Activated CD4-positive, alpha-beta T cell treated with anti-CD3 and anti-CD28 coated beads, Interleukin-2, amount 50 U/mL, for 4 hours (primary cell): ENCODE data around the gene MIA.
"Not testable (repeated sequence)": the region's sequence is repeated elsewhere in the genome, so short reads cannot be mapped to it uniquely, and the experiment has no call there.

Experiments used
- DNase-seq, 2 experiments: peaks; one replicate each; pipeline ENCODE4 v3.0.0-alpha.2; 2020

Gene MIA

DNA sequence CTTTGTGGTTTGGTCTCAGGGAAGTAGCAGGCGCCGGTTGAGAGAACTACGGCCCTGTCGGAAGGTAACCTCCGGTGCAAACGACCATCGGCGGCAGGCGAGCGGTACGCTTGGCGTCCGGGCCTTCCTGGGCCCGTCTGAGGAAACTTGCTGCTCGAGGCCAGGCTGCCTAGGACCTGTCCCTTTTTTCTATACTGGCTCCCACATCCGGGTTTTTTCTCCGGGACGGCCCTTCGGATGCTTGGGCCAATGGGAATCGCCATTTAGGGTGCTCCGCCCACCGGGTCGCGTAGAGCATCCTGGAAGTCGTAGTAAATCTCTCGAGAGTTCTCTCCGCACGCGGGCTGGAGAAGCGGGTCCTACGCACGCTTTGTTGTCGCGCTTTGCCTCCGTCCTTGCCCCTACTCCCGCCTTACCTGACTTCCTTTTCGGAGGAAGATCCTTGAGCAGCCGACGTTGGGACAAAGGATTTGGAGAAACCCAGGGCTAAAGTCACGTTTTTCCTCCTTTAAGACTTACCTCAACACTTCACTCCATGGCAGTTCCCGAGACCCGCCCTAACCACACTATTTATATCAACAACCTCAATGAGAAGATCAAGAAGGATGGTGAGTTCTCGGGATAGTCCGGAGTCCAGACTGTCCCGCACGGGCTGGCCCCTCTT is 24.3 kb upstream of the MIA start, which contains the start of gene SNRPA:
SNRPA (plus strand) TSS at position 330 of the 664 bp plus-strand sequence; CDS start at position 536, 206 bp downstream.
- DNase-seq = peak; percentile 95

DNA sequence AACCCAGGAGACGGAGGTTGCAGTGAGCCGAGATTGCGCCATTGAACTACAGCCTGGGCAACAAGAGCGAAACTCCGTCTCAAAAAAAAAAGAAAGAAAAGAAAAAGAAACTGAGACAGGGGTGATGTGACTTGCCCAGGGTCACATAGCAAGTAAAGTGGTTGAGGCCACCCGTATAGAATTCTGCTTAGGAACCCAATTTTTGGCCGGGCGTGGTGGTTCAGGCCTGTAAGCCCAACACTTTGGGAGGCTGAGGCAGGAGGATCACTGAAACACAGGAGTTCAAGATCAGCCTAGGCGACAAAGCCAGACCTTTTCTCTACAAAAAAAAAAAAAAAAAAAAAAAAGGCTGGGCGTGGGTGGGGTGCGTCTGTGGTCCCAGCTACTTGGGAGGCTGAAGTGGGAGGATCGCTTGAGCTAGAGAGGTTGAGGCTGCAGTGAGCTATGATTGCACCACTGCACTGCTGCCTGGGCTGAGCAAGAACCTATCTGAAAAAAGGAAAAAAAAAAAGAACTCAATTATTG is 23.0 kb upstream of the MIA start:
- no peak for DNase-seq

DNA sequence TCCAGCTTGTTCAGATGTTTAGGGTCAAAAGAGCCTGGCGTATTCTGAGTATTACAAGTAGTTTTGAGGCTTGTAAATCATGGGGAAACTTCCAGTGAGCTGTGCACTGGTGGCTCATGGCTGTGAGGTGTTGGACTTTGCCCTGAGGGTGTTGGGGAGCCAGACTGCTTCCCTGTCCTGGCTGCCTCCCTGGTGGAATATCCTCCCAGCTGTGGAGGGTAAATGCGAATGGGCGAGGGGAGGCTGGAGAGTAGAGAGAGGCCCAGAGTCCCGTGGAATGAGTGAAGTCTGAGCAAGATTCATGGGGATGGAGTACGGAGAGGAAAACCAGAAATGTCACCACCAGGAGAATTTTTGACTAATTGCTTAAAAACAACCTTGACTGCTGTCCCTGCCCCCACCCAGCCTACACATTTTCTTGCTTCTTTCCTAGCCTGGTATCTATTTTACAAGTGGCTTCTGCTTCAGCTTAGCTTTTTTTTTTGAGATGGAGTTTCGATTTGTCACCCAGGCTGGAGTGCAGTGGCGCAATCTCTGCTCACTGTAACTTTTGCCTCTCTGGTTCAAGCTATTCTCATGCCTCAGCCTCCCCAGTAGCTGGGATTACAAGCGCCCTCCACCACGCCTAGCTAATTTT is 20.6 kb upstream of the MIA start:
- DNase-seq = peak; percentile 57 to 59

DNA sequence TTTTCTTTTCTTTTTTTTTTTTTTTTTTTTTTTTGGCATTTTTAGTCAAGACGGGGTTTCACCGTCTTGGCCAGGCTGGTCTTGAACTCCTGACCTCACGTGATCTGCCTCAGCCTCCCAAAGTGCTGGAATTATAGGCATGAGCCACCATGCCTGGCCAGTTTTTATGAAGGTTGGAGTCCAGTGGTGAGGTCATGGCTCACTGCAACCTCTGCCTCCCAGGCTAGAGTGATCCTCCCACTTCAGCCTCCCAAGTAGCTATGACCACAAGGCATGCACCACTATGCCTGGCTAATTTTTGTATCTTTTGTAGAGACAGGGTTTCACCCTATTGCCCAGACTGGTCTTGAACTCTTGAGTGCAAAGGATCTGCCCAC is 20.1 kb upstream of the MIA start:
- no peak for DNase-seq

DNA sequence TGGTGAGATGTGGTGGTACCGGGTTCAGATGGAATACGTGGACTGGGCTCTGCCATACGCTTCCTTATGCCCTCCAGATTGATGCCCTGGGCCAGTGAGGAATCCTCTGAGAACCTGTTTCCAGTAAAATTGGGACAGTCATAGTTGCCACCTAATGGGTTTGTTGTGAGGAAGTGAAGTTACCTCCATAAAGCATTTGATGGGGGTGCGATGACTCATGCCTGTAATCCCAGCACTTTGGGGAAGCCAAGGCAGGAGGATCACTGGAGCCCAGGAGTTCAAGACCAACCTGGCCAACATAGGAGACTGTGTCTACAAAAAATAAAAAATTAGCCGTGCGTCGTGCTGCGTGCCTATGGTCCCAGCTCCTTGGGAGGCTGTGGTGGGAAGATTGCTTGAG is 19.5 kb upstream of the MIA start:
- DNase-seq = no peak

DNA sequence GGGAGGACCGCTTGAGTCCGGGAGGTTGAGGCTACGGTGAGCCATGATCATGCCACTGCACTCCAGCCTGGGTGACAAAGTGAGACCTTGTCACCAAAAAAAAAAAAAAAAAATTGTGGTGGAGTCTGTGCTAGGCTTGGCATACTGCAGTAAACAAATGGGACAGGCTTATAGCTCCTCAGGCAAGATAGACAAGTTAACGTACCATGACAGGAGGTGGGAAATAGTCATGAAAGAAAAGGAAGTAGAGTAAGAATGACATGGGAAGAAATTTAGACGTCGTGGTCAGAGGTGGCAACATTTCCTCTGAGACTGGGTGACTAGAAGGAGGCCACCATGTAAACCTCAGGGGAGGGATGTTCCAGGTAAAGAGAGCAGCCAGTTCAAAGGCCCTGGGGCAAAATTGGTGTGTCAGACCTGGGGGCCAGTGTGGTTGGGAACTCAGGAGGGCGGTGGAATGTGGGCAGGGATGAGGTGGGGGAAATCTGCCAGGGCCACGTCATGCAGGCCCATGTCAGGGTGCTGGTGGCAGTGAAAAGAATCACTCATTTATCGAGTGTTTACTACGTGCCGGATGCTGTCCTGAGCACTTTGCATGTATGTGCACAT is 18.7 kb upstream of the MIA start:
- DNase-seq = peak; percentile 20 to 44

DNA sequence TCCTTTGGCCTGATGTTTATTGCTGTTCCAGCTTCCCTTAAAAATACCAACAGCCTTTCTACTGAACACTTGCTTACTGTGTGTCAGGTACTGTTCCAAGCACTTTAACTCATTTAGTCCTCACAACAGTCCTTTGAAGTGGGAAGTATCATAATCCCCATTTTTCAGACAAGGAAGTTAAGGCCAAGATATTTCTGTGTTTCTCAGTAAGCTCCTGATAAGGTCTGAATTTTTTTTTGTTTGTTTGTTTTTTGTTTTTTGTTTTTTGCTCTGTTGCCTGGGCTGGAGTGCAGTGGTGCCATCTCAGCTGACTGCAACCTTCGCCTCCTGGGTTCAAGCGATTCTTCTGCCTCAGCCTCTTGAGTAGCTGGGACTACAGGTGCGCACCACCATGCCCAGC is 16.8 kb upstream of the MIA start:
- DNase-seq = no peak

DNA sequence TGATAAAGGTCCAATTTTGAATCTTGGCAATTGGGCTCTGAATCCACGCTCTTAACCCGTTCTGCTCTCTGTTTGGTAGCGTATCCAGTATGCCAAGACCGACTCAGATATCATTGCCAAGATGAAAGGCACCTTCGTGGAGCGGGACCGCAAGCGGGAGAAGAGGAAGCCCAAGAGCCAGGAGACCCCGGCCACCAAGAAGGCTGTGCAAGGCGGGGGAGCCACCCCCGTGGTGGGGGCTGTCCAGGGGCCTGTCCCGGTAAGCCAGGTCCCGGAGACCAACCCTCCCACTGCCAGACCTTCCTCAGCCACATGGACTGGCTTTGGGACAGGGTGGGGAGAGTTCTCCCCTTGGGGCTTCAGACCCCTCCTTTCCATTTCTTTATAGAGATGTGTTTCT is 16.0 kb upstream of the MIA start:
- no peak for DNase-seq

DNA sequence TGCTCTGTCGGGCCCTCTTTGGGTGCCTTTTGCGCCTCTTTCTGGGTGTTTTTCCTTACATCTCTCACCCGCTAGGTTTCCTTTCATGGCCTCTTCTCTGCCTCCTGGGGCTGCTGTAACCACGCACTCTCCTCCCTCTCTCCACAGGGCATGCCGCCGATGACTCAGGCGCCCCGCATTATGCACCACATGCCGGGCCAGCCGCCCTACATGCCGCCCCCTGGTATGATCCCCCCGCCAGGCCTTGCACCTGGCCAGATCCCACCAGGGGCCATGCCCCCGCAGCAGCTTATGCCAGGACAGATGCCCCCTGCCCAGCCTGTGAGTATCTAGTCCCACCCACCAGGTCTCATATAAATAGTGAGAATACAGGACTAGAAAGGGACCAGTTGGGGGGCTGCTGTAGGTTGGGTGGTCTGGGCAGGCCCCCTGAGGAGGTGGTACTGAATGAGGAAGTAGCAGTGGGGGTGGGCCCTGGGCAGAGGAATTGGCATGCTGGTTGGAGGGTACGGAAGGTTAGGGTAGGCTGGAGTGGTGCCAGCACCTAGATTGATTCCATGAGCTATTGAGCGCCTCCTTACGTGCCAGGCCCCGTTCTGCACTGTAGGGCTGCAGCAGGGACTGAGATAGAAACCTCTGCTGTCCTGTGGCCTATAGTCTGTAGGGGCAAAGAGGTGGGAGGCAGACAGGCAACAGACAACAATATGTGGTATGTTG is 12.4 kb upstream of the MIA start:
- DNase-seq = no peak

DNA sequence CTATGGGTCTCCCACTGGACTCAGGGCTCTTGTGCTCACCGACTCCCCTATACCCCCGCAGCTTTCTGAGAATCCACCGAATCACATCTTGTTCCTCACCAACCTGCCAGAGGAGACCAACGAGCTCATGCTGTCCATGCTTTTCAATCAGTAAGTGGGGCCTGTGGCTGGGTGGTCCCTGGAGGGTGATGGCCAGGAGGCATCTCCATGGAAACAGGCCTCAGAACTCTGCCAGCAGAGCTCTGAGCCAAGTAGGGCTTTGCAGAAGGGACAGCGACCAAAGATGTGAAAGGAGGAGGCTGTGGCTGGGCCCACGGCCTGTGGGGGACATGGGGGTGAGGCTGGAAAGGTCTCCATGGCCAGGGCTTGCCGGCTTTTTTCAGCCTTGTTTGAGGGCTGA is 11.8 kb upstream of the MIA start:
- no peak for DNase-seq

DNA sequence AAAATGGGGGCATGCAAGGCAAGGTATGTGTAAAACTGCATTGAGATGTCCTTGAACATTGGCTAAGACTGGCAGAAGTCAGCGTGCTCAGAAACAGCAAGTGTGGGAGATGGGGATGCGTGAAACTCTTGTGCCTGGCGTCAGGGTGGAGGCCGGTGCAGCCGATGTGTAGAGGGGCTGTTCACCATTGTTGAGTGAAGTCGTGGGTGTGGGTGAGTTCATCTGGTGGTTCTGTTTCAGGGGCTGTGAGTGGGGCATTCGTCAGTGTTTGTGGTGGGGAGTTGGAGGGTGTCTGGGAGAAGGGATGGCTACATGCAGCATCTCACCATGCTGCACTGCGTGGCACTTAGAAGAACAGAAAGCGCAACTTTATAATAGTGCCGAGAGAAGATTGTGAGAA is 11.4 kb upstream of the MIA start:
- DNase-seq = no peak

DNA sequence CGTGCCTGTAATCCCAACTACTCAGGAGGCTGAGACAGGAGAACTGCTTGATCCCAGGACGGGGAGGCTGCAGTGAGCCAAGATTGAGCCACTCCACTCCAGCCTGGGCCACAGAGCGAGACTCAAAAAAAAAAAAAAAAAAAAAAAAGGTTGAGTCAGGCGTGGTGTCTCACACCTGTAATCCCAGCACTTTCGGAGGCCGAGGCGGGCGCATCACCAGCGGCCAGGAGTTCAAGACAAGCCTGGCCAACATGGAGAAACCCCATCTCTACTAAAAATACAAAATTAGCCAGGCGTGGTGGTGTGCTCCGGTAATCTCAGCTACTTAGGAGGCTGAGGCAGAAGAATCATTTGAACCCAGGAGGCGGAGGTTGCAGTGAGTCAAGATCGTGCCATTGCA is 8.9 kb upstream of the MIA start:
- DNase-seq = not testable (repeated sequence)

DNA sequence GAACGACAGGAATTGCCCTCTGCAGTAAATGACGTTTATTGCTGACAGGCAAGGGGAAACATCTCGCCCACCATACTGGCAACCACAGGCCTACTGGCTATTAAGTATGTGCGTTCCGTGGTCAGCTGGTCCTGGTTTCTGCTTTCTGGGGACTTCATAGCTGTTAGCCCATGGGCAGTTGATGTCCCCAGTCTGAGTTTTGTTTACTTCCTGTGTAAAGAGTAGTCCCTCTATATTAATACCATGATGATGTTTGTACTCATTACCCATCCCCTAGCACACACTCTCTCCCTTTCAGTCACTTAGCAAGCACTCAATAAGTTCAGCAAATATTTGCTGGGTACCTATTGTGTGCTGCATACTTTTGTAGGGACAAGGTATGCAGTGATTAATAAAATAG is 6.5 kb upstream of the MIA start:
- no peak for DNase-seq

DNA sequence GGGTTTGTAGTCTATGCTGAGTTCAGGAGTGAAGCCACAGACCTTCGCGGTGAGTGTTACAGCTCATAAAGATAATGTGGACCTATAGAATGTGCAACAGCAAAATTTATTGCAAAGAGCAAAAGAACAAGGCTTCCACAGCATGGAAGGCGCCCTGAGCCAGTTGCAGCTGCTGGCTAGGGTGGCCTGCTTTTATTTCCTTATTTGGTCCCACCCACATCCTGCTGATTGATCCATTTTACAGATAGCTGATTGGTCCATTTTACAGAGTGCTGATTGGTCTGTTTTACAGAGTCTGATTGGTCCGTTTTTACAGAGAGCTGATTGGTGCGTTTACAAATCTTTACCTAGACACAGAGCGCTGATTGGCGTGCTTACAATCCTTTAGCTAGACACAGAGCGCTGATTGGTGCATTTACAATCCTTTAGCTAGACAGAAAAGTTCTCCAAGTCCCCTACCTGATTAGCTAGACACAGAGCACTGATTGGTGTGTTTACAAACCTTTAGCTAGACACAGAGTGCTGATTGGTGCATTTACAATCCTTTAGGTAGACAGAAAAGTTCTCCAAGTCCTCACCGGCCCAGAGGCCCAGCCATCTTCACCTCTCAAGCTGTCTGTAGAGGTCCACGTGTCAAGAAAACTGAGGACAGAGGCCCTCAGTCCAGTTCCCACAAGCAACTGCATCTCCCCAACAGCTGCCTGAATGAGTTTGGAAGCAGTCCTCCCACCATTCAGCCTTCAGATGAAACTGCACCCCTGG is 4.0 kb upstream of the MIA start:
- DNase-seq = not testable (repeated sequence)

DNA sequence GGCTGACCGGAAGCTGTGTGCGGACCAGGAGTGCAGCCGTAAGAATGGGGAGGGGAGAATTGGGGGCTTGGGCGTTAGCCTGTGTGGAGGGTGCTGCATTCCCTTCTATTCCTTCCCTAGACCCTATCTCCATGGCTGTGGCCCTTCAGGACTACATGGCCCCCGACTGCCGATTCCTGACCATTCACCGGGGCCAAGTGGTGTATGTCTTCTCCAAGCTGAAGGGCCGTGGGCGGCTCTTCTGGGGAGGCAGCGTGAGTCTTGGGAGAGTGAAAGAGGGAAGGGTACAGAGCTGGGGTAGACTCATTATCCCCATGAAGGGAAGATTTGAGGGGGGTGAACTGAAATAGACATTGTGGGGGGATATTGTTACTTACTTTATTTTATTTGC is 306 bp downstream of the MIA start:
- DNase-seq = no peak

DNA sequence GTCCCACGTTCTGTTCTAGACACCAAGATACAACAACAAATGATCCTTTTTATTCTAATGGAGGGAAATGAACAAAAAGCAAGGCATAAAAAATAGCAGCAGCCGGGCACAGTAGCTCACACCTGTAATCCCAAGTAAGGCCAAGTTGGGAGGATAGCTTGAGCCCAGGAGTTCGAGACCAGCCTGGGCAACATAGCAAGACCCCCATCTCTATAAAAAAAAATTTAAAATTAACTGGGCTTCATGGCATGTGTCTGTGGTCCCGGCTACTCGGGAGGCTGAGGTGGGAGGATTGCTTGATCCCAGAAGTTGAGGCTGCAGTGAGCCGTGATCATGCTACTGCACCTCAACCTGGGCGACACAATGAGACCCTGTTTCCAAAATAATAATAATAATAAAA is 1.0 kb downstream of the MIA start:
- DNase-seq = no peak

DNA sequence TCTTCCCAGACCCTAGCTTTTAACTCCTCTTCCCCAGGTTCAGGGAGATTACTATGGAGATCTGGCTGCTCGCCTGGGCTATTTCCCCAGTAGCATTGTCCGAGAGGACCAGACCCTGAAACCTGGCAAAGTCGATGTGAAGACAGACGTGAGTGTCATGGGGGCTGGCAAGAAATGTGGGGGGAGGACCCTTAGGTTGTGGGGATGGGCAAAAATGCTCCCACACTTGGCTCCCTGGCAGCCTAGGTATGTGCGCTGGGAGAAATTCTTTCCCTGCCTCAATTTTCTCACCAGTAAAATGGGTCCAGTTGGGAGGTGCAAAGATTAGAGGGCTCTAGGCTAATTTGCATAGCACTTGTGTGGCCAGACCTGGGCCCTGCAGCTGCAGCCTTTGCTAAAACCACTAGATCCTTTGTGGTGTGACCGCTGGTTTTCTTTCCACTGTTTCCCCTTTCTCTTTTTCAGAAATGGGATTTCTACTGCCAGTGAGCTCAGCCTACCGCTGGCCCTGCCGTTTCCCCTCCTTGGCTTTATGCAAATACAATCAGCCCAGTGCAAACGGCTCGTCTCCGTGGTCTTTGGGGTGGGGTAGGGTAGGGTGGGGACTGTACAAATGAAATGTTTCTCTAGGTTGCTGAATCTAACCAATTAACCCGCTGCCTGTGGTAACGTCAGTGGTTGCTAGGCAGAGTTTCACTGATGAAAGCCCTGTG is 1.8 kb downstream of the MIA start:
- DNase-seq = peak; percentile 87 to 88

DNA sequence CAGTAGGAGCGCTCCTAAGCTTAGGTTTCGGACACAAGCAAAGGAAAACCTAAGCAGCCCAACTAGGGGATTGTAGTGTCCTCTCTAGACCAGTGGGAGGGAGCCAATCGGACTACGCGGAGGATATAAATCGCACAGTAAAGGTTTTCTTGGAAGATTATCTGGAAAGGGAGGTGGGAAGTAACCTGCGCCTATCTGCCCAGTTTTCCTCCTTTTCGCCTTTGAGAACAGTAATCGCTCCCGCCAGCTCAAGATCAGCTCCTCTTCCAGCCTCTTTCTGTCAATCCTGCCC is 2.3 kb downstream of the MIA start:
- no peak for DNase-seq

DNA sequence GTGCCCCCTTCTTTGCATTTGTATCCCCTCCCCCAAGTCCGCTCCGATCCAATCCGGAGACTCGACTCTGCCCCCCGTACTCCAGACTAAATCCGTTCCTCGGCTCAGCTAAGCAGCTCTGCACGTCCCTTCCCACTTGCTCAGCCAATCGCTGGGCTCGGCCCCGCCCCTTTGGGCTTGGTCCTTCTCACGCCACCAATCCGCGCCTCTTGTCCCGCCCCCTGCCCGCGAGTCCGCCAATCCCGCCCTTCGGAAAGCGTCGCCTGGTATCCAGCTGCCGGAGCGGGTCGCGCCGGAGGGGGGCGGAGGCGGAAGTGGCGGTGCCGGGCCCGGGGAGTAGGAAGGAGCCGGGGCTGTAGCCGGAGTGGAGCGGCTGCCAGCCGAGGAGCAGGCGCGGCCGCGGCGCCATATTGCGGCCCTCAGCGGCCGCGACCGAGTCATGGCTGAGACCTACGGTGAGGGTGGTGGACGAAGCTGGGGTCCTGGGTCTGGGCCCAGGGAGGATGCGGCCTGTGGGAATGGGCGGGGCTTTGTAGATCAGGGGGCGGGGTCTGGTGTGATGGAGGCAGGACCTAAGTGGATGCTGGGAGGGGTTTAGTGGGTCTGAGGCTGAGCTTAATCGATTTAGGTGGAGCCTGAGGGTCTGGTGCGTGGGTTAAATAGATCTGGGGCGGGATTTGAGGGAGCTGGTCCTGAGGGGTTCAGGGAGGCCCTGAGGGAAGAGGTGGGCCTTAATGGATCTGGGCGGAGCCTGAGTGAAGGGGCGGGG is 2.8 kb downstream of the MIA start, which contains the start of gene RAB4B:
RAB4B (plus strand) TSS at position 311 of the 769 bp plus-strand sequence; CDS start at position 440, 129 bp downstream.
- peak; percentile 100 for DNase-seq

DNA sequence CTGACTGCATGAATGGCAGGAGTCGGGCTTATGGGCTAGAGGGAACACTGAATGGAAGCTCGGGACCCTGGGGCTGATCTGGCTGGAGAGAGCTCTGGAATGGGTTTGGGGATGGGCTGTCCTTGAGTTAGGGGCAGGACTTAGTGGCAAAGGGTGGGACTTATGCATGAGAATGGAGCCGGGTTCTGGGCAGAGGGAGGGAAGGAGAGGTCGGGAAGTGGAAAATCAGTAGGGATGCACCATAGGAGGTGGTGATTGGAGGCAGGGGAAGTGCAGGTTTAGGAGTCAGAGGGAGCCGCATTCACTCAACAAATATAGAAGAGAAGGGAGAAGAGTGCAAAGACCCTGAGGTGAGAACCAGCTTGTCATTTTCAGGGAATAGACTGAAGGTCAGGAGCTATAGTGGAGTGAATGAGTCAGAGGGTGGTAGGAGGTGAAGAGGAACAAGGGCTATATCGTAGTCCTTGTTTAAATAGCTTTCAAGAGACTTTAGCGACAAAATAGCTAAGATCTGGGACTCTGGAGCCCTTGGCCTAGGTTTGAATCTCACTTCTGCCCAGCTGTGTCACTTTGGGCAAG is 3.5 kb downstream of the MIA start:
- DNase-seq = no peak

DNA sequence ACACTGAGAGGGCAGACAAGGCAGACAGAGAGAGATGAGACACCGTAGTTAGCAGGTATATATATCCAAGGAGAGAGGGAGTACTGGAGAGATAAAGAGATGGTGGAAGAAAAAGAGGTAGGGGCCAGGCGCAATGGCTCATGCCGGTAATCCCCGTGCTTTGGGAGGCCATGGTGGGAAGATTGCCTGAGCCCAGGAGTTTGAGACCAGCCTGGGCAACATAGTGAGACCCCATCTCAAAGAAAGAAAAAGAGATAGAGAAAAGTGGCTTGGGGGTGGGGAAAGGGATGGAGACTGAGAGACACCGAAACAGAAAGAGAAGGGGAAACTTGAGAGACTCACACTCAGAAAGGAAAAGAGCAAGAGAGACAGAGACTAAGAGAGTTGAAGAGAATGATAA is 5.3 kb downstream of the MIA start:
- no peak for DNase-seq
